ENCODE results near the gene PODN. TPM values are rescaled to one million over a fixed set of nuclear protein-coding genes. Genes with fewer than 3 reads are reported as not detected.

Gene PODN
- total RNA-seq, 4 donors from 2014 or later: 78.6 to 150 (median 113) TPM

- Histone ChIP-seq H3K9me3 (no peaks in the 10 kb centered on the region), H3K27ac (replicated peaks in 1 of 4) (no peak overlapping the region), H3K4me3 (no peak overlapping the region), H3K27me3 (no peaks in the 10 kb centered on the region), H3K36me3 (no peaks in the 10 kb centered on the region), H3K4me1 (peaks cover 0 to 9% (median 3%) of the 10 kb centered on the region in 4 donors)
- intact Hi-C loops (cut with DNase I): no loop called here
- no peak for DNase-seq (ENCODE audit: extremely low spot score)
- WGBS: 97% methylated on average over 25 of the region's 33 CpGs
- TF ChIP-seq EP300 (IDR thresholded peaks at IDR 0.05) (no peak), POLR2AphosphoS5 (IDR thresholded peaks at IDR 0.05) (no peak), POLR2A (IDR thresholded peaks at IDR 0.05; ENCODE audit: low read depth) (no peak), CTCF (IDR thresholded peaks at IDR 0.05) (no peak)
Measured at GRCh38 chr1:53092659-53093450, 30.8 kb downstream of the PODN start.

- H3K27ac ChIP-seq (replicated peaks in 1 of 4): no peak overlapping the region
Measured at GRCh38 chr1:53093451-53093754, 31.4 kb downstream of the PODN start.

GRCh38 chr1:53093778-53094532 is 31.9 kb downstream of the PODN start:
- H3K4me3 ChIP-seq: no peak overlapping the region
- intact Hi-C loops (cut with DNase I): no loop called here
- no peaks in the 10 kb centered on the region for H3K9me3 ChIP-seq
- TF ChIP-seq POLR2AphosphoS5 (IDR thresholded peaks at IDR 0.05) (no peak), CTCF (IDR thresholded peaks at IDR 0.05) (no peak), EP300 (IDR thresholded peaks at IDR 0.05) (no peak), POLR2A (IDR thresholded peaks at IDR 0.05; ENCODE audit: low read depth) (no peak)
- H3K36me3 ChIP-seq: no peaks in the 10 kb centered on the region
- H3K4me1 ChIP-seq: peaks cover 0 to 6% (median 2%) of the 10 kb centered on the region in 4 donors
- WGBS: 92% methylated on average over 16 of the region's 20 CpGs
- H3K27me3 ChIP-seq: no peaks in the 10 kb centered on the region
- H3K27ac ChIP-seq (replicated peaks in 1 of 4): no peak overlapping the region
- no peak for DNase-seq (ENCODE audit: extremely low spot score)

More at GRCh38 chr1:53093451-53093754, 31.4 kb downstream of the PODN start:
- H3K4me1 ChIP-seq: peaks cover 0 to 6% (median 3%) of the 10 kb centered on the region in 4 donors
- no peaks in the 10 kb centered on the region for H3K9me3 ChIP-seq
- intact Hi-C loops (cut with DNase I): no loop called here
- DNase-seq (ENCODE audit: extremely low spot score): no peak
- H3K36me3 ChIP-seq: no peaks in the 10 kb centered on the region
- WGBS: 89% methylated on average over 8 of the region's 8 CpGs
- TF ChIP-seq EP300 (IDR thresholded peaks at IDR 0.05): no peak
- TF ChIP-seq CTCF (IDR thresholded peaks at IDR 0.05): no peak
- no peak for TF ChIP-seq POLR2A (IDR thresholded peaks at IDR 0.05; ENCODE audit: low read depth)
- no peak for TF ChIP-seq POLR2AphosphoS5 (IDR thresholded peaks at IDR 0.05)
- no peak overlapping the region for H3K4me3 ChIP-seq
- H3K27me3 ChIP-seq: no peaks in the 10 kb centered on the region

- DNase-seq (ENCODE audit: extremely low spot score): no peak
- TF ChIP-seq POLR2A (IDR thresholded peaks at IDR 0.05; ENCODE audit: low read depth) (no peak), CTCF (IDR thresholded peaks at IDR 0.05) (no peak), POLR2AphosphoS5 (IDR thresholded peaks at IDR 0.05) (no peak), EP300 (IDR thresholded peaks at IDR 0.05) (no peak)
- no peak overlapping the region for H3K4me3 ChIP-seq
- H3K27ac ChIP-seq (replicated peaks in 1 of 4): no peak overlapping the region
- WGBS: 30% methylated on average over 4 of the region's 13 CpGs
- H3K4me1 ChIP-seq: peaks cover 0 to 6% (median 2%) of the 10 kb centered on the region in 4 donors
- no peaks in the 10 kb centered on the region for H3K9me3 ChIP-seq
- intact Hi-C loops (cut with DNase I): no loop called here
- no peaks in the 10 kb centered on the region for H3K27me3 ChIP-seq
- H3K36me3 ChIP-seq: no peaks in the 10 kb centered on the region
Measured at GRCh38 chr1:53094533-53094919, 32.5 kb downstream of the PODN start.

Measured in esophagus muscularis mucosa (tissue), 4 donors.